WTC11 (cell line): Measurements from ENCODE around the gene ASS1. TPM values are rescaled to one million over a fixed set of nuclear protein-coding genes. Genes with fewer than 3 reads are reported as not detected.
A peak's percentile ranks its signal among the peaks of the same experiment; 100 is the strongest.

Experiments used
- CBFB ChIP-seq: sonication (generic); formaldehyde crosslinking; IDR thresholded peaks from 2 replicates; pipeline ENCODE4 v1.8.1; 2022; ENCODE audit warnings: mild to moderate bottlenecking, low read depth, missing genetic modification reagents
- CREB1 ChIP-seq: sonication (generic); formaldehyde crosslinking; IDR thresholded peaks from 2 replicates; pipeline ENCODE4 v1.8.0; 2023; ENCODE audit warnings: mild to moderate bottlenecking, missing genetic modification reagents
- EMX1 ChIP-seq: fragments of 250-450 bp; sonication (Bioruptor Pico); IDR thresholded peaks from 2 replicates; pipeline ENCODE4 v1.8.0; 2021; ENCODE audit warnings: mild to moderate bottlenecking
- ESRRA ChIP-seq: sonication (generic); formaldehyde crosslinking; IDR thresholded peaks from 2 replicates; pipeline ENCODE4 v1.8.1; 2022; ENCODE audit warnings: mild to moderate bottlenecking, missing genetic modification reagents, borderline replicate concordance
- ETV6 ChIP-seq: sonication (generic); formaldehyde crosslinking; IDR thresholded peaks from 2 replicates; pipeline ENCODE4 v1.8.1; 2022; ENCODE audit warnings: mild to moderate bottlenecking, missing genetic modification reagents
- FOXJ3 ChIP-seq: sonication (generic); formaldehyde crosslinking; IDR thresholded peaks from 2 replicates; pipeline ENCODE4 v1.9.0; 2021; ENCODE audit warnings: missing genetic modification reagents, mild to moderate bottlenecking, borderline replicate concordance
- GABPB1 ChIP-seq: sonication (generic); formaldehyde crosslinking; IDR thresholded peaks from 2 replicates; pipeline ENCODE4 v1.8.1; 2023; ENCODE audit warnings: mild to moderate bottlenecking, missing genetic modification reagents
- IRF2 ChIP-seq: sonication (generic); formaldehyde crosslinking; IDR thresholded peaks from 2 replicates; pipeline ENCODE4 v1.8.0; 2022; ENCODE audit warnings: low read depth, missing genetic modification reagents, borderline replicate concordance
- NR1H2 ChIP-seq: sonication (generic); formaldehyde crosslinking; IDR thresholded peaks from 2 replicates; pipeline ENCODE4 v1.9.0; 2021; ENCODE audit warnings: mild to moderate bottlenecking, moderate library complexity, missing genetic modification reagents
- ZNF138 ChIP-seq: sonication (generic); formaldehyde crosslinking; conservative IDR thresholded peaks from 2 replicates; pipeline ENCODE4 v1.8.1; 2022; ENCODE audit warnings: mild to moderate bottlenecking, moderate library complexity, missing genetic modification reagents
- ZNF263 ChIP-seq: sonication (generic); formaldehyde crosslinking; IDR thresholded peaks from 2 replicates; pipeline ENCODE4 v1.8.1; 2022; ENCODE audit warnings: low read depth, mild to moderate bottlenecking, moderate library complexity, missing genetic modification reagents
- ZNF317 ChIP-seq: sonication (generic); formaldehyde crosslinking; IDR thresholded peaks from 2 replicates; pipeline ENCODE4 v1.8.1; 2023; ENCODE audit warnings: low read depth, mild to moderate bottlenecking, moderate library complexity, missing genetic modification reagents, borderline replicate concordance
- ZNF423 ChIP-seq: fragments of 250-450 bp; sonication (Bioruptor Pico); IDR thresholded peaks from 2 replicates; pipeline ENCODE4 v2.1.2; 2022; ENCODE audit warnings: mild to moderate bottlenecking, moderate library complexity
- ZNF671 ChIP-seq: fragments of 250-450 bp; sonication (Bioruptor Pico); IDR thresholded peaks from 2 replicates; pipeline ENCODE4 v1.8.0; 2021; ENCODE audit warnings: mild to moderate bottlenecking
- total RNA-seq: library from RNA; stranded (reverse); gene quantifications from 3 replicates; pipeline ENCODE4 v1.2.3, GENCODE V29; 2021
- TF ChIP-seq, protein P1 (sequence below): sonication (generic); formaldehyde crosslinking; IDR thresholded peaks from 2 replicates; pipeline ENCODE4 v1.8.1; 2022; ENCODE audit warnings: mild to moderate bottlenecking, missing genetic modification reagents, moderate library complexity, borderline replicate concordance
- TF ChIP-seq, protein P2 (sequence below): sonication (generic); formaldehyde crosslinking; IDR thresholded peaks from 2 replicates; pipeline ENCODE4 v1.8.0; 2023; ENCODE audit warnings: missing genetic modification reagents
- TF ChIP-seq, protein P3 (sequence below): sonication (generic); formaldehyde crosslinking; IDR thresholded peaks from 2 replicates; pipeline ENCODE4 v1.8.1; 2022; ENCODE audit warnings: mild to moderate bottlenecking, moderate library complexity, missing genetic modification reagents
- TF ChIP-seq, protein P4 (sequence below): sonication (generic); formaldehyde crosslinking; IDR thresholded peaks from 2 replicates; pipeline ENCODE4 v1.8.0; 2022; ENCODE audit warnings: mild to moderate bottlenecking, missing genetic modification reagents
- TF ChIP-seq, protein P5 (sequence below): fragments of 200-600 bp; IDR thresholded peaks from 2 replicates; pipeline ENCODE4 v1.8.0; 2022; ENCODE audit warnings: antibody characterized with exemption
- TF ChIP-seq, protein P6 (sequence below): sonication (generic); formaldehyde crosslinking; IDR thresholded peaks from 2 replicates; pipeline ENCODE4 v1.8.1; 2022; ENCODE audit warnings: low read depth, missing genetic modification reagents, borderline replicate concordance
- TF ChIP-seq, protein P7 (sequence below): sonication (generic); formaldehyde crosslinking; IDR thresholded peaks from 2 replicates; pipeline ENCODE4 v1.8.1; 2023; ENCODE audit warnings: mild to moderate bottlenecking, moderate library complexity, missing genetic modification reagents
- TF ChIP-seq, protein P8 (sequence below): sonication (generic); formaldehyde crosslinking; IDR thresholded peaks from 2 replicates; pipeline ENCODE4 v1.8.0; 2022; ENCODE audit warnings: mild to moderate bottlenecking, missing genetic modification reagents
- TF ChIP-seq, protein P9 (sequence below): sonication (generic); formaldehyde crosslinking; IDR thresholded peaks from 2 replicates; pipeline ENCODE4 v1.8.0; 2022; ENCODE audit warnings: missing genetic modification reagents

The ASS1 gene
- total RNA-seq, 1 experiment from 2014 or later: 95.7 TPM

DNA sequence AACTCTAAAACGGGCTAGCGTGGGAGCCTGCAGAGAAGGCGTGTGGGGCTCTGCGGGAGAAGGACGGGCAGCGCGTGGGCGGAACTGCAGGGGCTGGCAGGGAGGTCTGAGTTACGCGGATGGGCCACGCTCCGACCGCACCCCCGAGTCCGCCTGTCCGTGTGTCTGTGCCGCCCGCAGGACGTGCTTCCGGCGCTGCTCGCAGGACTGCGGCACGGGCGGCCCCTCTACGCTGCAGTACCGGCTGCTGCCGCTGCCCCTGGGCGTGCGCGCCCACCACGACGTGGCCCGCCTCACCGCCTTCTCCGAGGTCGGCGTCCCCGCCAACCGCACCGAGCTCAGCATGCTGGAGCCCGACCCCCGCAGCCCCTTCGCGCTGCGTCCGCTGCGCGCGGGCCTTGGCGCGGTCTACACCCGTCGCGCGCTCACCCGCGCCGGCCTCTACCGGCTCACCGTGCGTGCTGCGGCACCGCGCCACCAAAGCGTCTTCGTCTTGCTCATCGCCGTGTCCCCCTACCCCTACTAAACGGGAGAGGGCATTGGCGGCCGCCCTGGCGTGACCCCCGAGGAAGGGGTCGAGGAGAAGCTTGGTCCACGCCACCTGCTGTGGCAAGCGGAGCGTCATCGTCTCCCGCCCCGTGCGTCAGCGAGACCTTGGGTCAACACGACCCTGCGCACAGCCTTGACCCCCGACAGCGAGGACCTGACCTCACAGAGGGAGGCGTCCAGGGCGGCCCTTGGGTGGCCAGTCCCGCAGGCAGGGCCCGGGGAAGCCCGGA is 11.4 kb upstream of the ASS1 start (continued):
- TF ChIP-seq FOXJ3 (CRISPR knock-in tag): no peak
- TF ChIP-seq, protein P1, sequence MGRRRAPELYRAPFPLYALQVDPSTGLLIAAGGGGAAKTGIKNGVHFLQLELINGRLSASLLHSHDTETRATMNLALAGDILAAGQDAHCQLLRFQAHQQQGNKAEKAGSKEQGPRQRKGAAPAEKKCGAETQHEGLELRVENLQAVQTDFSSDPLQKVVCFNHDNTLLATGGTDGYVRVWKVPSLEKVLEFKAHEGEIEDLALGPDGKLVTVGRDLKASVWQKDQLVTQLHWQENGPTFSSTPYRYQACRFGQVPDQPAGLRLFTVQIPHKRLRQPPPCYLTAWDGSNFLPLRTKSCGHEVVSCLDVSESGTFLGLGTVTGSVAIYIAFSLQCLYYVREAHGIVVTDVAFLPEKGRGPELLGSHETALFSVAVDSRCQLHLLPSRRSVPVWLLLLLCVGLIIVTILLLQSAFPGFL (CRISPR knock-in tag): 0 out of 2 replicates have a peak, but pooled peaks have one; percentile 45
- TF ChIP-seq CREB1 (CRISPR knock-in tag): no peak
- no peak for TF ChIP-seq IRF2 (CRISPR knock-in tag)
- 0 out of 2 replicates have a peak, but pooled peaks have one; percentile 67 for TF ChIP-seq ZNF138
- peak; percentile 18; the same call in 1 of the 2 replicates for TF ChIP-seq GABPB1 (CRISPR knock-in tag)
- peak; percentile 32; the same call in 1 of the 2 replicates for TF ChIP-seq ZNF317 (CRISPR knock-in tag)
- peak; percentile 78; the same call in 1 of the 2 replicates for TF ChIP-seq CBFB (CRISPR knock-in tag)
- TF ChIP-seq ZNF263 (CRISPR knock-in tag): no peak
- no peak for TF ChIP-seq NR1H2
- TF ChIP-seq, protein P2, sequence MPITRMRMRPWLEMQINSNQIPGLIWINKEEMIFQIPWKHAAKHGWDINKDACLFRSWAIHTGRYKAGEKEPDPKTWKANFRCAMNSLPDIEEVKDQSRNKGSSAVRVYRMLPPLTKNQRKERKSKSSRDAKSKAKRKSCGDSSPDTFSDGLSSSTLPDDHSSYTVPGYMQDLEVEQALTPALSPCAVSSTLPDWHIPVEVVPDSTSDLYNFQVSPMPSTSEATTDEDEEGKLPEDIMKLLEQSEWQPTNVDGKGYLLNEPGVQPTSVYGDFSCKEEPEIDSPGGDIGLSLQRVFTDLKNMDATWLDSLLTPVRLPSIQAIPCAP (CRISPR knock-in tag): 0 out of 2 replicates have a peak, but pooled peaks have one; percentile 6
- TF ChIP-seq ETV6: 0 out of 2 replicates have a peak, but pooled peaks have one; percentile 2
- TF ChIP-seq ZNF671 (CRISPR knock-in tag): no peak
- TF ChIP-seq ESRRA (CRISPR knock-in tag): peak; percentile 89; the same call in 1 of the 2 replicates
- TF ChIP-seq ZNF423 (CRISPR knock-in tag): peak; percentile 51; the same call in 1 of the 2 replicates
- TF ChIP-seq EMX1 (CRISPR knock-in tag): no peak
- TF ChIP-seq, protein P3, sequence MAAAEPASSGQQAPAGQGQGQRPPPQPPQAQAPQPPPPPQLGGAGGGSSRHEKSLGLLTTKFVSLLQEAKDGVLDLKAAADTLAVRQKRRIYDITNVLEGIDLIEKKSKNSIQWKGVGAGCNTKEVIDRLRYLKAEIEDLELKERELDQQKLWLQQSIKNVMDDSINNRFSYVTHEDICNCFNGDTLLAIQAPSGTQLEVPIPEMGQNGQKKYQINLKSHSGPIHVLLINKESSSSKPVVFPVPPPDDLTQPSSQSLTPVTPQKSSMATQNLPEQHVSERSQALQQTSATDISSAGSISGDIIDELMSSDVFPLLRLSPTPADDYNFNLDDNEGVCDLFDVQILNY: peak; percentile 53; the same call in 1 of the 2 replicates
- TF ChIP-seq, protein P4, sequence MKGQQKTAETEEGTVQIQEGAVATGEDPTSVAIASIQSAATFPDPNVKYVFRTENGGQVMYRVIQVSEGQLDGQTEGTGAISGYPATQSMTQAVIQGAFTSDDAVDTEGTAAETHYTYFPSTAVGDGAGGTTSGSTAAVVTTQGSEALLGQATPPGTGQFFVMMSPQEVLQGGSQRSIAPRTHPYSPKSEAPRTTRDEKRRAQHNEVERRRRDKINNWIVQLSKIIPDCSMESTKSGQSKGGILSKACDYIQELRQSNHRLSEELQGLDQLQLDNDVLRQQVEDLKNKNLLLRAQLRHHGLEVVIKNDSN (CRISPR knock-in tag): 0 out of 2 replicates have a peak, but pooled peaks have one; percentile 4
- TF ChIP-seq, protein P5, sequence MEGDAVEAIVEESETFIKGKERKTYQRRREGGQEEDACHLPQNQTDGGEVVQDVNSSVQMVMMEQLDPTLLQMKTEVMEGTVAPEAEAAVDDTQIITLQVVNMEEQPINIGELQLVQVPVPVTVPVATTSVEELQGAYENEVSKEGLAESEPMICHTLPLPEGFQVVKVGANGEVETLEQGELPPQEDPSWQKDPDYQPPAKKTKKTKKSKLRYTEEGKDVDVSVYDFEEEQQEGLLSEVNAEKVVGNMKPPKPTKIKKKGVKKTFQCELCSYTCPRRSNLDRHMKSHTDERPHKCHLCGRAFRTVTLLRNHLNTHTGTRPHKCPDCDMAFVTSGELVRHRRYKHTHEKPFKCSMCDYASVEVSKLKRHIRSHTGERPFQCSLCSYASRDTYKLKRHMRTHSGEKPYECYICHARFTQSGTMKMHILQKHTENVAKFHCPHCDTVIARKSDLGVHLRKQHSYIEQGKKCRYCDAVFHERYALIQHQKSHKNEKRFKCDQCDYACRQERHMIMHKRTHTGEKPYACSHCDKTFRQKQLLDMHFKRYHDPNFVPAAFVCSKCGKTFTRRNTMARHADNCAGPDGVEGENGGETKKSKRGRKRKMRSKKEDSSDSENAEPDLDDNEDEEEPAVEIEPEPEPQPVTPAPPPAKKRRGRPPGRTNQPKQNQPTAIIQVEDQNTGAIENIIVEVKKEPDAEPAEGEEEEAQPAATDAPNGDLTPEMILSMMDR: peak; percentile 65
- TF ChIP-seq, protein P6, sequence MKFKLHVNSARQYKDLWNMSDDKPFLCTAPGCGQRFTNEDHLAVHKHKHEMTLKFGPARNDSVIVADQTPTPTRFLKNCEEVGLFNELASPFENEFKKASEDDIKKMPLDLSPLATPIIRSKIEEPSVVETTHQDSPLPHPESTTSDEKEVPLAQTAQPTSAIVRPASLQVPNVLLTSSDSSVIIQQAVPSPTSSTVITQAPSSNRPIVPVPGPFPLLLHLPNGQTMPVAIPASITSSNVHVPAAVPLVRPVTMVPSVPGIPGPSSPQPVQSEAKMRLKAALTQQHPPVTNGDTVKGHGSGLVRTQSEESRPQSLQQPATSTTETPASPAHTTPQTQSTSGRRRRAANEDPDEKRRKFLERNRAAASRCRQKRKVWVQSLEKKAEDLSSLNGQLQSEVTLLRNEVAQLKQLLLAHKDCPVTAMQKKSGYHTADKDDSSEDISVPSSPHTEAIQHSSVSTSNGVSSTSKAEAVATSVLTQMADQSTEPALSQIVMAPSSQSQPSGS (CRISPR knock-in tag): no peak
- TF ChIP-seq, protein P7, sequence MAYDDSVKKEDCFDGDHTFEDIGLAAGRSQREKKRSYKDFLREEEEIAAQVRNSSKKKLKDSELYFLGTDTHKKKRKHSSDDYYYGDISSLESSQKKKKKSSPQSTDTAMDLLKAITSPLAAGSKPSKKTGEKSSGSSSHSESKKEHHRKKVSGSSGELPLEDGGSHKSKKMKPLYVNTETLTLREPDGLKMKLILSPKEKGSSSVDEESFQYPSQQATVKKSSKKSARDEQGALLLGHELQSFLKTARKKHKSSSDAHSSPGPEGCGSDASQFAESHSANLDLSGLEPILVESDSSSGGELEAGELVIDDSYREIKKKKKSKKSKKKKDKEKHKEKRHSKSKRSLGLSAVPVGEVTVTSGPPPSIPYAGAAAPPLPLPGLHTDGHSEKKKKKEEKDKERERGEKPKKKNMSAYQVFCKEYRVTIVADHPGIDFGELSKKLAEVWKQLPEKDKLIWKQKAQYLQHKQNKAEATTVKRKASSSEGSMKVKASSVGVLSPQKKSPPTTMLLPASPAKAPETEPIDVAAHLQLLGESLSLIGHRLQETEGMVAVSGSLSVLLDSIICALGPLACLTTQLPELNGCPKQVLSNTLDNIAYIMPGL (CRISPR knock-in tag): peak; percentile 96
- TF ChIP-seq, protein P8, sequence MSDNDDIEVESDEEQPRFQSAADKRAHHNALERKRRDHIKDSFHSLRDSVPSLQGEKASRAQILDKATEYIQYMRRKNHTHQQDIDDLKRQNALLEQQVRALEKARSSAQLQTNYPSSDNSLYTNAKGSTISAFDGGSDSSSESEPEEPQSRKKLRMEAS (CRISPR knock-in tag): peak; percentile 91
- TF ChIP-seq, protein P9, sequence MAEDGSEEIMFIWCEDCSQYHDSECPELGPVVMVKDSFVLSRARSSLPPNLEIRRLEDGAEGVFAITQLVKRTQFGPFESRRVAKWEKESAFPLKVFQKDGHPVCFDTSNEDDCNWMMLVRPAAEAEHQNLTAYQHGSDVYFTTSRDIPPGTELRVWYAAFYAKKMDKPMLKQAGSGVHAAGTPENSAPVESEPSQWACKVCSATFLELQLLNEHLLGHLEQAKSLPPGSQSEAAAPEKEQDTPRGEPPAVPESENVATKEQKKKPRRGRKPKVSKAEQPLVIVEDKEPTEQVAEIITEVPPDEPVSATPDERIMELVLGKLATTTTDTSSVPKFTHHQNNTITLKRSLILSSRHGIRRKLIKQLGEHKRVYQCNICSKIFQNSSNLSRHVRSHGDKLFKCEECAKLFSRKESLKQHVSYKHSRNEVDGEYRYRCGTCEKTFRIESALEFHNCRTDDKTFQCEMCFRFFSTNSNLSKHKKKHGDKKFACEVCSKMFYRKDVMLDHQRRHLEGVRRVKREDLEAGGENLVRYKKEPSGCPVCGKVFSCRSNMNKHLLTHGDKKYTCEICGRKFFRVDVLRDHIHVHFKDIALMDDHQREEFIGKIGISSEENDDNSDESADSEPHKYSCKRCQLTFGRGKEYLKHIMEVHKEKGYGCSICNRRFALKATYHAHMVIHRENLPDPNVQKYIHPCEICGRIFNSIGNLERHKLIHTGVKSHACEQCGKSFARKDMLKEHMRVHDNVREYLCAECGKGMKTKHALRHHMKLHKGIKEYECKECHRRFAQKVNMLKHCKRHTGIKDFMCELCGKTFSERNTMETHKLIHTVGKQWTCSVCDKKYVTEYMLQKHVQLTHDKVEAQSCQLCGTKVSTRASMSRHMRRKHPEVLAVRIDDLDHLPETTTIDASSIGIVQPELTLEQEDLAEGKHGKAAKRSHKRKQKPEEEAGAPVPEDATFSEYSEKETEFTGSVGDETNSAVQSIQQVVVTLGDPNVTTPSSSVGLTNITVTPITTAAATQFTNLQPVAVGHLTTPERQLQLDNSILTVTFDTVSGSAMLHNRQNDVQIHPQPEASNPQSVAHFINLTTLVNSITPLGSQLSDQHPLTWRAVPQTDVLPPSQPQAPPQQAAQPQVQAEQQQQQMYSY: no peak; the same call in 1 of the 2 replicates
